Stomach (tissue), 9 donors: Measurements from ENCODE around the gene HNRNPF. TPM values are rescaled to one million over a fixed set of nuclear protein-coding genes. Genes with fewer than 3 reads are reported as not detected.
"Not testable (repeated sequence)": the region's sequence is repeated elsewhere in the genome, so short reads cannot be mapped to it uniquely, and the experiment has no call there.

Source experiments
- DNase-seq, 2 donors: peaks; one replicate each; pipeline versions ENCODE4 v3.0.0 to v3.0.0-alpha.2; 2013 to 2019
- H3K27ac ChIP-seq, 5 donors: fragments of 200-600 bp in 4 of 5; sonication (generic) in 4 of 5; one replicate each; pipeline ENCODE4 v1.5.1; 2013 to 2019; ENCODE audit warnings: mild to moderate bottlenecking in 1 of 5, moderate library complexity in 1 of 5
- H3K27me3 ChIP-seq, 3 donors: fragments of 200-600 bp; sonication (generic); one replicate each; pipeline ENCODE4 v1.5.1; 2017 to 2019; ENCODE audit warnings: mixed run types in 1 of 3
- H3K36me3 ChIP-seq, 4 donors: fragments of 200-600 bp; sonication (generic); 1 replicate in 3 of 4; 2 replicates in 1 of 4; pipeline ENCODE4 v1.5.1; 2016 to 2019
- H3K4me1 ChIP-seq, 4 donors: fragments of 200-600 bp; sonication (generic); one replicate each; pipeline ENCODE4 v1.5.1; 2016 to 2019
- H3K4me3 ChIP-seq, 4 donors: fragments of 200-600 bp; sonication (generic) in 3 of 4; one replicate each; pipeline ENCODE4 v1.5.1; 2016 to 2019; ENCODE audit warnings: mild to moderate bottlenecking in 1 of 4
- H3K9me3 ChIP-seq, 4 donors: fragments of 200-600 bp; sonication (generic); one replicate each; pipeline ENCODE4 v1.5.1; 2016 to 2019
- CTCF ChIP-seq, 7 experiments: fragments of 450-650 bp in 4 of 7; fragments of 200-600 bp in 3 of 7; sonication (generic) in 3 of 7; IDR thresholded peaks; one replicate each; pipeline ENCODE4 v1.5.1; 2016 to 2019; ENCODE audit warnings: antibody characterized with exemption in 7 of 7, control low read depth in 2 of 7, mild to moderate bottlenecking in 1 of 7
- EP300 ChIP-seq: sonication (generic); formaldehyde crosslinking; IDR thresholded peaks from one replicate; pipeline ENCODE4 v1.6.1; 2017; ENCODE audit warnings: antibody characterized with exemption
- POLR2A ChIP-seq, 4 donors: fragments of 450-650 bp; IDR thresholded peaks; one replicate each; pipeline ENCODE4 v1.6.1; 2016; ENCODE audit warnings: antibody characterized with exemption in 4 of 4, control low read depth in 2 of 4, mild to moderate bottlenecking in 1 of 4, moderate library complexity in 1 of 4
- POLR2AphosphoS5 ChIP-seq, 3 donors: sonication (generic); formaldehyde crosslinking; IDR thresholded peaks; one replicate each; pipeline ENCODE4 v1.6.1; 2016; ENCODE audit warnings: antibody characterized with exemption in 3 of 3
- WGBS, 5 donors: extraction: QIAGEN DNeasy Blood & Tissue Kit in 3 of 5; methylation state at CpG; one replicate each; pipeline versions ENCODE4 v1.1.5 to v1.1.7; 2013 to 2018; 5-methylcytosine and 5-hydroxymethylcytosine counted together
- intact Hi-C: fragments of 100-400 bp; cut with DNase I; formaldehyde crosslinking; loops from one replicate; pipeline ENCODE4 v1.15.1; 2023; ENCODE audit warnings: low total_unique reads
- polyA plus RNA-seq, 3 donors: library from polyadenylated mRNA; stranded (reverse); fragments of 200-250 nt; gene quantifications; one replicate each; pipeline ENCODE4 v1.2.3, GENCODE V29; 2013
- total RNA-seq, 5 donors: library from RNA; depleted of rRNA; stranded (reverse); fragments of >200 nt; gene quantifications; one replicate each; pipeline versions ENCODE4 v1.1.0 to v1.2.3, GENCODE V29; 2014 to 2016
- donor health status: healthy with polysubstance abuse.
- donor health status: Bipolar disorder and iron deficiency.
- donor health status: healthy.

HNRNPF gene
- total and polyA plus RNA-seq, 8 donors, result 36.2 to 169 (median 87.3) TPM

GRCh38 chr10:43436291-43437140 lies 27.5 kb upstream of the HNRNPF start, which contains the start of gene ZNF487:
ZNF487 (plus strand) TSS chr10:43437111; CDS start chr10:43475814, 38,703 bp downstream.
- intact Hi-C loops, result no loop called here
- WGBS, 5 donors, result 0 to 1% (median 0%) methylated on average over 43 to 69 of the region's 69 CpGs

DNA sequence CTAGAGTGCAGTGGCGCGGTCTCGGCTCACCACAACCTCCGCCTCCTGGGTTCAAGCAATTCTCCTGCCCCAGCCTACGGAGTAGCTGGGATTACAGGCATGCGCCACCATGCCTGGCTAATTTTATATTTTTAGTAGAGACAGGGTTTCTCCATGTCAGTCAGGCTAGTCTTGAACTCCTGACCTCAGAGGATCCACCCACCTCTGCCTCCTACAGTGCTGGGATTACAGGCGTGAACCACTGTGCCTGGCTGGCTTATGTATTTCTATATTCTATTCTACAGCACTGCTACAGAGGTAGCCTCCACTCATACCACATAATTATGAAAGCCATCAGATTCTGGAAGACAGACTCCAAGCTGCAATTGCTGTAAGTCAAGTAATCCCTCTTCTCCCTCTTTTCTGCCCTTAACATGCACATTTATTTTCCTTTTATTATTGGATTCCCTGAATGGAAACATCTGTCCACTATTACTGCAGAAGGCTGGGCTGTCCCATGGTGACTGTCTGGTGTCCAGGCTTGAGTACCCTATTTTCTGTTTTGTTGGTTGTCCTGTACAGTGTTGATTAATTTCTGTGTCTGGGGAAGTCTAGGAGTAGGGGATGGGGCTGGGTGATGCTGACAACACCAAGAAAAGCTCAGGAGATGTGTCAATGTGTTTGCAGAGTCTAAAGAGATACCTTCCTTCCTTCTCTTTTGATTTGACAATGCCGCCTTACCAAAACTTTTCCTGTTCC lies 22.1 kb upstream of the HNRNPF start:
- no peak overlapping the region for H3K27ac ChIP-seq
- 89 to 95% (median 95%) methylated on average over 8 of the region's 8 CpGs for WGBS, 5 donors
- no peak for DNase-seq
- no peaks in the 10 kb centered on the region for H3K9me3 ChIP-seq
- H3K4me3 ChIP-seq, result no peak overlapping the region
- H3K27me3 ChIP-seq, result no peaks in the 10 kb centered on the region
- no peak for TF ChIP-seq POLR2A (IDR thresholded peaks at IDR 0.05)
- TF ChIP-seq EP300, result no peak
- TF ChIP-seq POLR2AphosphoS5 (IDR thresholded peaks at IDR 0.05), result no peak
- no peak for TF ChIP-seq CTCF (IDR thresholded peaks at IDR 0.05)
- H3K36me3 ChIP-seq, result no peaks in the 10 kb centered on the region
- peaks cover 4 to 14% (median 10%) of the 10 kb centered on the region in 4 donors for H3K4me1 ChIP-seq
- intact Hi-C loops, result no loop called here

More at GRCh38 chr10:43436291-43437140, 27.5 kb upstream of the HNRNPF start, which contains the start of gene ZNF487:
- Histone ChIP-seq H3K4me1 (peaks cover 4 to 21% (median 17%) of the 10 kb centered on the region in 4 donors), H3K4me3 (peak within 1 kb of the TSS; percentile 58 to 81 (median 73)), H3K9me3 (no peaks in the 10 kb centered on the region), H3K27me3 (no peaks in the 10 kb centered on the region), H3K36me3 (peaks cover 0 to 3% (median 0%) of the 10 kb centered on the region in 4 donors), H3K27ac (peak within 1 kb of the TSS; percentile 98 to 99 (median 98))
- DNase-seq, result peak; percentile 91 to 98
- TF ChIP-seq POLR2AphosphoS5 (IDR thresholded peaks at IDR 0.05), result peak; percentile 69 to 96 (median 96)
- TF ChIP-seq CTCF (IDR thresholded peaks at IDR 0.05), result peak in 3 of 7 experiments; percentile 16 to 31 (median 21)
- peak in 1 of 4 donors; percentile 66 for TF ChIP-seq POLR2A (IDR thresholded peaks at IDR 0.05)
- TF ChIP-seq EP300, result peak; percentile 41

DNA sequence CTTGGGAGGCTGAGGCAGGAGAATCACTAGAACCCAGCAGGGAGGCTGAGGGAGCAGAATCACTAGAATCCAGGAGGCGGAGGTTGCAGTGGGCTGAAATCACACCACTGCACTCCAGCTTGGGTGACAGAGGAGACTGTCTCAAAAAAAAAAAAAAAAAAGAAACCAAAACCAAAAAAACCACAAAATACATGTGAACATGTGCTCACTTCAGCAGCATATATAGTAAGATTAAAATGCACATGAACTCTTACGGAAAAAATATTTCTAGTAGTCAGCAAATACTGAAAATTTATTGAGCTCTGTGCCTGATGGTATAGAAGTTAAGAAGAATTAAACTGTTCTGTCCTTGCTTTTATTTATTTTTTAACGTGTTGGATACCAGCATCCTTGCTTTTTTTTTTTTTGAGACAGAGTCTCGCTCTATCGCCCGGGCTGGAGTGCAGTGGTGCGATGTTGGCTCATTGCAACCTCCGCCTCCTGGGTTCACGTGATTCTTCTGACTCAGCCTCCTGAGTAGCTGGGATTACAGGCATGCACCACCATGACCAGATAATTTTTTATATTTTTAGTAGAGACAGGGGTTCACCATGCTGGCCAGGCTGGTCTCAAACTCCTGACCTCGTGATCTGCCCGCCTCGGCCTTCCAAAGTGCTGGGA lies 18.3 kb upstream of the HNRNPF start:
- no peak for DNase-seq
- H3K27me3 ChIP-seq, result no peaks in the 10 kb centered on the region
- intact Hi-C loops, result no loop called here
- no peaks in the 10 kb centered on the region for H3K4me1 ChIP-seq
- H3K36me3 ChIP-seq, result no peaks in the 10 kb centered on the region
- 85 to 93% (median 89%) methylated on average over 12 of the region's 12 CpGs for WGBS, 5 donors
- H3K27ac ChIP-seq, result no peak overlapping the region
- no peak overlapping the region for H3K4me3 ChIP-seq
- TF ChIP-seq POLR2A (IDR thresholded peaks at IDR 0.05) (no peak), EP300 (no peak), POLR2AphosphoS5 (IDR thresholded peaks at IDR 0.05) (no peak), CTCF (IDR thresholded peaks at IDR 0.05) (no peak)
- H3K9me3 ChIP-seq, result no peaks in the 10 kb centered on the region

GRCh38 chr10:43426476-43426875 lies 17.5 kb upstream of the HNRNPF start:
- WGBS, 5 donors, result 91 to 98% (median 95%) methylated on average over 12 of the region's 12 CpGs
- not testable (repeated sequence) for H3K36me3 ChIP-seq

More at GRCh38 chr10:43426476-43426875, 17.5 kb upstream of the HNRNPF start:
- H3K27ac ChIP-seq, H3K27me3 ChIP-seq, H3K9me3 ChIP-seq, H3K4me1 ChIP-seq, H3K4me3 ChIP-seq, DNase-seq, intact Hi-C loops: not testable (repeated sequence)
